T-helper 2 cell (primary cell): ENCODE measurements around the gene ZNF264.
"Not testable (repeated sequence)": the region's sequence is repeated elsewhere in the genome, so short reads cannot be mapped to it uniquely, and the experiment has no call there.

ENCODE experiments used
- DNase-seq, 5 experiments: peaks; one replicate each; pipeline versions ENCODE4 v3.0.0 to v3.0.0-alpha.2; 2012 to 2022
- total RNA-seq, 2 donors: gene quantifications; one replicate each; lab custom pipeline; 2026; lab: John Stamatoyannopoulos, UW

The ZNF264 gene
- 52.7 to 62.9 reads per million in 2 donors for total RNA-seq

DNA sequence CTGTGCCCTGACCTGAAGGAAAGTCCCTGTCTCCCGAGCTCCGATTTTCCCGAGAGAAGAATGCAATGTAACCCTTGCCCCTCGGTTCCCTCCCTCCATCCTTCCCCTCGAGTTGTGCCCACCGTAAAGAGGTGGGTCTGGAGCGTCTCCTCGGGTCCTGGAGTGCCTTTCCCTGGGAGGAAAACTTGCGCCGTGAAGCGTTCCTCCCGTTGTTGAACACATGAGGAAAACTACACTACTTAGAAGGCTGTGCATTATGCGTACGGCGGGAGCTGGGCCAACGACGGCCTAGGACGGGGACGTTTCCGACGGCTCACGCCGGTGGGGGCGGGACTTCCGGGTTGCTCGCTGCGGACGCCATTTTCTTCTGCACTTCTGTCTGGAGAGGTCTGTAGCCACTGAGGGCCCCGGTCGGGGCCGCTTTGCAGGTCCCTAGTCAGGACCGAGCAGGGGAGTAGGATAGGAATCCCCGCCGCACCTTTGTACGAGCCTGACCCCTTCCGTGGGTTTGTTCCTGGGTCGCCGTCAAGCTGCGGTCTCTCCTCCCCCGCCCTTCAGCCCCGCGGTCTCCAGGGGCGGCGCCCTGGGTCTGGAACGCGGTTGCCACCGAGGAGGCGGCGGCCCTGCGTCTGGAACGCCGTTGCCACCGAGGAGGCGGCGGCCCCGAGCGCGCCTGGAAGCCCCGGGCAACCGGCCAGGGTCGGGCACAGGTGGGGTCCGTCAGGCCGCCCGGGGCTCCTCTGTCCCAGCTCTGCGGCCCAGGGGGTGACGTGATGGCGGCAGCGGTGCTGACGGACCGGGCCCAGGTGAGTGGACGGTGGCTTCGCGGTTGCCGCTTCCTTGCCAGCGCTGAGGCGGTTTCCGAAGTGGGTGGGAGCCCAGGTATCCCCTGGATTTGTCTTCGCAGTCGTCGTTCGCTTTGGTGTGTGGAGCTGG lies at the start of gene ZNF264:
ZNF264 (plus strand) TSS at position 360 of the 936 bp plus-strand sequence; CDS start at position 774, 414 bp downstream.
- DNase-seq, result peak; percentile 72 to 94 (median 82)

GRCh38 chr19:57141699-57142098 lies 49.6 kb upstream of the ZNF264 start:
- no peak for DNase-seq

DNA sequence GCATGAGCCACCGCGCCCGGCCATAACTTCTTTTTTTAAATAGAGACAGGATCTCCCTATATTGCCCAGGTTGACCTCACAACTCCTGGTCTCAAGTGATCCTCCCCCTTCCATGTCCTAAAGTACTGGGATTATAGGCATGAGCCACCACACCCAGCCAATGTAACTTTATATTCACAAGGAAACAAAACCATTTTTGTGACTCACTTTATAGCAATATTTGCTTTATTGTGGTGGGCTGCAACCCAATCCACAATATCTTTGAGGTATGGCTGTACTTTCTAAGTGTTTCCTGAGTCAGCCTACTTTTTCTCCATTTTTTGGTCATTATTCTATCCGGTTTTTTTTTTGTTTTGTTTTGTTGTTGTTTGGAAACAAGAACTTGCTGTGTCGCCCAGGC lies 38.4 kb upstream of the ZNF264 start:
- no peak for DNase-seq

- no peak for DNase-seq
Measured at GRCh38 chr19:57161985-57162539, 29.2 kb upstream of the ZNF264 start.

GRCh38 chr19:57165846-57166245 lies 25.5 kb upstream of the ZNF264 start:
- no peak for DNase-seq

- DNase-seq, result no peak
Measured at GRCh38 chr19:57167385-57167784, 23.9 kb upstream of the ZNF264 start, which contains the start of gene DUXA. Gene DUXA, minus strand, starts transcription at chr19:57167485. Its CDS starts 42 bp downstream, at chr19:57167443.

DNA sequence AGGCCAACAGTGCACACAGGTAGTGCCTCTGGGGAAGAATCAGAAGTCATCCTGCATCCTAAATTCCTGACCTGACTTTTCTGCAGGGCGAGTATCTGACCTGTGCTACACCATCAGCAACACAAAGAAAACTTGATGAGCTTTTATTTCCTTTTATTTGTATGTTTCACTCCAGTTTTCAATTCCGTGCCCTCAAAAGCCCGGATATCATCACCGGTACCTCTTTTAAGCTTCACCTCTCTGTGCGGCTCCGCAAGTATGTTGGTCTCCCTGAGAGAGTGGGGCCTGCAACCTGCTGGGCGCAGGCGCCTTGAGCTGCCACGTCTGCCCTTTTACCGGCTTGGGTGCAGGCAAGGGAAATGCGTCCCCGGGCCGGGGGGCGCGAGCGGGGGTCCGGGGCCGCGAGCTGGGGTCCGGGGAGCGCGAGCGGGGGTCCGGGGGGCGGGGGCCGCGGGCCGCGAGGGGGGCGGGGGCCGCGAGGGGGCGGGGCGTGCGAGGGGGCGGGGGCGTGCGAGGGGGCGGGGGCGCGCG lies 19.7 kb upstream of the ZNF264 start:
- DNase-seq, result peak in 3 of 5 experiments; percentile 36 to 52 (median 46)

GRCh38 chr19:57190301-57190700 lies 999 bp upstream of the ZNF264 start:
- DNase-seq, result no peak

- no peak for DNase-seq
Measured at GRCh38 chr19:57192077-57192420, 749 bp downstream of the ZNF264 start.

- DNase-seq, result peak in 1 of 5 experiments; percentile 74
Measured at GRCh38 chr19:57192993-57193392, 1.7 kb downstream of the ZNF264 start.

- DNase-seq, result not testable (repeated sequence)
Measured at GRCh38 chr19:57197874-57198273, 6.6 kb downstream of the ZNF264 start.

DNA sequence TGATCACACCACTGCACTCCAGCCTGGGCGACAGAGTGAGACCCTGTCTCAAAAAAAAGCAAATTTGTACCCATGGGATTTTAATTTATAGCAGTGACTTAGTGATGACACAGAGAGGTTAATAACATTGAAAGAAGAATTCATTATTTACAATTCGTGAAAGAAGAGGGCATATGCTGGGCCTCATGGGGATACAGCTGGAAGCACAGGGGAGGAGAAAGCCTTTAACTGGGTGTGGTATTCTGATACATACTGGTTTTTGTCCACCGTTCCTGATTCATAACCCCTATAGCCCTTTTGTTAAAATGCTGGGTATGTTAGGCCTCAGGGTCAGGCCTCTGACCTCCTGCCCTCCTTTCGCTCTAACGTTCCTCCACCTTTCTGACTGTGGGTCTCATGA lies 10.9 kb downstream of the ZNF264 start:
- DNase-seq, result no peak

DNA sequence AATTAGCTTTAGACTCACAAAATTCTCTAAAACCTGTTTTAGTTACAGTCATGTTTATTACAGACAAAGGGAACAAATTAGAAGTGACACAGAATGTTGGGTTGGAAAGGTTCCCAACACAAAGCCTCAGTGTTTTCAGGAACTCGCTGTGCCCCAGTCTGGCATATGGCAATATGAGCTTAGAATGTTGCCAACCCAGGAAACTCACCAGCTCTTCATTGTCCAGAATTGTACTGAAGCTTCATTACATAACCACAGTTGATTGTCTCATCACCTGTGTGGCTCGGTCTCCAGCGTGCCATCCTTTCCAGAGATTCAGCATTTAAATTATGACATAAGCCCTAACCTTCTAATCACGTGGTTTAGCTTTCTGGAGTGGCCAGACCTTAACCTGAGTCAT lies 19.1 kb downstream of the ZNF264 start:
- no peak for DNase-seq

GRCh38 chr19:57212109-57212508 lies 20.8 kb downstream of the ZNF264 start:
- DNase-seq, result no peak

DNA sequence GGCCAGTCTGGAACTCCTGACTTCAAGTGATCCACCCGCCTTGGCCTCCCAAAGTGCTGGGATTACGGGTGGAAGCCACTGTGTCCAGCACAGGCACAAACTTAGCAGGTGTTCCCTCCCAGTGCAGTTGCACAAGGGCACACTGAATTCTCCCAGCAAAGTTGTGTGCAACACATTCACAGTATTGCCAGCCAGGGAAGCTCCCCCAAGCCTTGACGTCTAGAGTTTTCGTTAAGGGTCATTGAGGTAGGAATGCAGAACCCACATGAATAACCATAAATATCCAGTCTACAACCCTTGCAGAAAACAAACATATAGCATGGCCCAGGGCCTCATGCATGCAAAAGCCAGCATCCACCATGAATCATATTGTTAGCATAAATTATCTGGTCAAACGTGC lies 36.2 kb downstream of the ZNF264 start:
- no peak for DNase-seq

DNA sequence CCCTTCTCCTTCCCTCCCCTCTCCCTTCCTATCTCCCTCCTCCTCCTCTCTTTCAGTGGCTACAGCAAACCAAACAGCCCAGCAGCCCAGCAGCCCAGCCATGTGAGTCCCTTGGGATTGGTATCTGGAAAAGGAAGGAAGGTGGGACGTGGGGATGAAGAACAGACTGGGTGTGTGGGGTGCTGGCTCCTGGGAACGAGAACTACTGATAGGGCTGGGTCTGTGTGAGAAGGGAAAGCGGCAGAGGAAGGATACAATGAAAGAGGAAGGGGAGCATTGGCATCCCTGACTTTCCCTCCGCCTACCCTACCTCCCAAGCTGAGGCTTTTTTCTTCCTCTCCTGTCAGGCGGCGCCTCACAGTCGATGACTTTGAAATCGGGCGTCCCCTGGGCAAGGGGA lies 40.4 kb downstream of the ZNF264 start:
- no peak for DNase-seq

DNA sequence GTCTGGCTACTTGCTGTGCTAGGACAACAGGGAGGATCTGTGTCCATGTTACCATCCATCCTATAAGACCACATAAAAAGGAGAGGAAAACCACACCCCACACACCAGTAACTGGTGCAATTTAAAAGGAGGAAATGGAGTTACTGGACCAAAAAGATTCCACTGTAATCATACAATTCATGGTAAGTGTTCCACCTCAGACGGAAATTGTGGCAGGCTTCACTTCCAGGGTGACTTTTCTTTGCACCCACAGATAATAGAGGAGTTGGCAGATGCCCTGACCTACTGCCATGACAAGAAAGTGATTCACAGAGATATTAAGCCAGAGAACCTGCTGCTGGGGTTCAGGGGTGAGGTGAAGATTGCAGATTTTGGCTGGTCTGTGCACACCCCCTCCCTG lies 41.9 kb downstream of the ZNF264 start:
- DNase-seq, result no peak

DNA sequence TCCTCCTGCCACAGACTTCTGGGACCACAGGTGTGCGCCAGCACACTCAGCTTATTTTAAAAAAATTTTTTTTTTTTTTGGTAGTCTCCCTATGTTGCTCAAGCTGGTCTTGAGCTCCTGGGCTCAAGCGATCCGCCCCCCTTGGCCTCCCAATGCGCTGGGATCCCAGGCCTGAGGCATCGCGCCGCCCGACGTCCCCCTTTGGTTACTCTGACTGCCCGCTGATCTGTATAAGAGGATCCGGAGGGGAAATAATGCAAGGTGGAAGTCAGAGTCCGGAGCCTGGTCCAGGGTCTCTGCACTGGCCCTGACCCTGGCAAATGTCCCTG lies 48.6 kb downstream of the ZNF264 start:
- DNase-seq, result no peak

DNA sequence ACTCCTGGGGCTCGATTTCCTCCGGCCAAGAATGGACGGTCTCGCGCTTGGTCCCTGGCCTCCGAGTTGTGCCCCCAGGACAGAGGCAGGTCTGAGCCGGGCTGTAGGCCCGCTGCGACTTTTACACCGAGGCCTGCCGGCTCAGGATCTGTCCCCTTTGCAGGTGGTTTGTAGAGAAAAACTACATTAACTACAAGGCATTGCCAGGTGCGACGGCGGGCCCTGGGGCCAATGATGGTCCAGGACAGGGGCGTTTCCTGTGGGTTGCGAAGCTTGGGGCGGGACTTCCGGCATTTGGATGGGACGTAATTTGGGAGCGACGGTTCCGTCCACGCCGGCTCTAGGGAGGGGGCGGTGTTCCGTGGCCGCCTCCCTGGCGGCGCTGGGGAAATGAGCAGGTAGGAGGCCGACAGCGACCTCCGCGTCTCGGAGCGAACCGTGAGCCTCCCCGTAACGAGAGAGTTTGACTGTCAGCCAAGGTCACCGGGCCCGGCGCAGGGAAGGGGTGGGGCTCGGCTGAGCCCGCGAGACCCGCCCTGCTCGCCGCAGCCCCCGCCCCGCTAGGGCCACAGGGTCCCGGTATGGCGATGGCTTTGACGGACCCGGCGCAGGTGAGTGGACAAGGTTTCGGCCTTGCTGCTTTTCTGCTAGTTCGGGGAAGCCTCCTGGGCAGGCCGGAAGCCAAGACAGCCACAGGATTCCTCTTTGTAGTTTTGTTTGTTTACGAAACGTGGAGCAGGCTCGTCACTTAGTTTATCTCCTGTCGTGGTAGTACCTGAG lies 49.2 kb downstream of the ZNF264 start, which contains the start of gene ZNF805:
ZNF805 (plus strand) TSS at position 322 of the 780 bp plus-strand sequence; CDS start at position 582, 260 bp downstream.
- peak; percentile 90 to 98 (median 93) for DNase-seq

DNA sequence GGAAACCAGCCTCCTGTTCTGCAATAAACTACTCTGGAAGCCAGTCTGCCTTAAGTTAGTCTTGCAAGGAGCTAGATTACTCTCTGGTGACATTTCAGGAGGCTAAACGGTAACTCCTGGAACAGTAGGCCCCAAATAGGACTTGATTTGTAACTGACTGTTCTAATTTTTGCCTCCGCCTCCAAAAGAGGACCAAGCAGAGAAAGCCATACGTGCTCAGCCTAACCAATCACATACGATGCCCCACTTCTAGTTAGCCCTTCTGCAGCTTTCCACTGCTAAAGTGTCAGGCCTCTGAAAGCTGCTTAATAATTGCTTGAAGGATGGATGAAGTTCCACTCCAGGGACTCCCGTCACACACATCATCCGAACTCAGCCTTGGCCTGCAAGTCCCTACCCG lies 49.9 kb downstream of the ZNF264 start:
- peak in 1 of 5 experiments; percentile 44 for DNase-seq

DNA sequence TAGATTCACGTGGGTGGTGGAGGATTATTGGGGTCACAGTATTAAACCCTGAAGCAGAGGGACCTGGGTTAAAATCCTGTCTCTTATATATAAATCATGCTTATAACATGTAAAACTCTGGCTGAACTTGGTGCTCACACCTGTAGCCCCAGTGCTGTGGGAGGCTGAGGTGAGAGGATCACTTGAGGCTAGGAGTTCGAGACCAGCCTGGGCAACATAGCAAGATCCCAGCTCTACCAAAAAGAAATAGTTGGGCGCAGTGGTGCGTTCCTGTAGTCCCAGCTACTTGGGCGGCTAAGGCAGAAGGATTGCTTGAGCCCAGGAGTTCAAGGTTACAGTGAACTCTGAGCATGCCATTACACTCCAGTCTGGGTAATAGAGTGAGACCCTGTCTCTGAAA lies 51.5 kb downstream of the ZNF264 start:
- DNase-seq, result no peak

- no peak for DNase-seq
Measured at GRCh38 chr19:57244513-57244912, 53.2 kb downstream of the ZNF264 start.

DNA sequence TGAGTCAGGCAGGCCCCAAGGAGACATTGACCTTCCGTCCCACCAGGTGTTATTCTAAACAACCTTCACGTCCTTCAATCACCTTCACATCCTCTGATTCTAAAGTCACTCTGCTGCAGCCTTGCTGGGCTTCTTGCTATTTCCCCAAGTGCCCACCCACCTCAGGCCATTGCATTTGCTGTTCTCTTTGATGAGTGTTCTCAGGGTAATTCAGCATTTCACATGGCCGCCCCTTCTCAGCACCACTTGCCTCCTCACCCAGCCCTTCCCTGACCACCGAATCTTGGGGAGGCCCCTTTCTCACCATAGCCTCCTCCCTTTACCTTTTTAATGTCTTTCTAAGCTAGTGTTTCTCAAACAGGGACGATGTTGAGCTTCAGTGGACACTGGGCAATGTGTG lies 53.8 kb downstream of the ZNF264 start:
- no peak for DNase-seq
